DOHH2 (cell line): ENCODE measurements around the gene MRPS18C.
"Not testable (repeated sequence)": the region's sequence is repeated elsewhere in the genome, so short reads cannot be mapped to it uniquely, and the experiment has no call there.

ENCODE experiments used
- H3F3A ChIP-seq: fragments of 200-600 bp; sonication (generic), shearing (Covaris generic); 2 replicates; pipeline ENCODE4 v1.6.0; 2016; ENCODE audit warnings: antibody characterized with exemption, mild to moderate bottlenecking; ENCODE audit not compliant: control insufficient read depth, insufficient read depth
- H3K27ac ChIP-seq: fragments of 200-600 bp; sonication (generic); 2 replicates; pipeline ENCODE4 v1.5.1; 2014; ENCODE audit warnings: low read depth, mild to moderate bottlenecking, low read length, moderate library complexity
- H3K27me3 ChIP-seq: fragments of 200-600 bp; sonication (generic); 2 replicates; pipeline ENCODE4 v1.6.1; 2014; ENCODE audit warnings: mild to moderate bottlenecking, low read length, mixed read lengths; ENCODE audit not compliant: control insufficient read depth
- H3K36me3 ChIP-seq: fragments of 200-600 bp; sonication (generic); 2 replicates; pipeline ENCODE4 v1.6.1; 2014; ENCODE audit warnings: mild to moderate bottlenecking, low read length, moderate library complexity, mixed read lengths; ENCODE audit not compliant: control insufficient read depth
- H3K4me1 ChIP-seq: fragments of 200-600 bp; sonication (generic); 2 replicates; pipeline ENCODE4 v1.6.1; 2014; ENCODE audit warnings: mild to moderate bottlenecking, low read length, mixed read lengths; ENCODE audit not compliant: control insufficient read depth
- H3K4me2 ChIP-seq: fragments of 200-600 bp; sonication (generic); 2 replicates; pipeline ENCODE4 v1.6.0; 2014; ENCODE audit warnings: mild to moderate bottlenecking, low read length, moderate library complexity
- H3K4me3 ChIP-seq: fragments of 200-600 bp; sonication (generic); 2 replicates; pipeline ENCODE4 v1.5.1; 2014; ENCODE audit warnings: mild to moderate bottlenecking, low read length, mixed read lengths
- H3K79me2 ChIP-seq: fragments of 200-600 bp; sonication (generic); 2 replicates; pipeline ENCODE4 v1.6.1; 2014; ENCODE audit warnings: mild to moderate bottlenecking, low read length, mixed read lengths; ENCODE audit not compliant: control insufficient read depth
- H3K9me2 ChIP-seq: fragments of 200-600 bp; sonication (generic); replicated peaks from 2 replicates; pipeline ENCODE4 v1.6.1; 2014; ENCODE audit warnings: mild to moderate bottlenecking, low read length, mixed read lengths; ENCODE audit not compliant: control insufficient read depth
- H3K9me3 ChIP-seq: fragments of 200-600 bp; sonication (generic); 2 replicates; pipeline ENCODE4 v1.6.1; 2014; ENCODE audit warnings: antibody characterized with exemption, low read length, mixed read lengths; ENCODE audit not compliant: control insufficient read depth, insufficient read depth
- H4K20me1 ChIP-seq: fragments of 200-600 bp; sonication (generic); 2 replicates; pipeline ENCODE4 v1.6.0; 2014; ENCODE audit warnings: low read depth, mild to moderate bottlenecking, antibody characterized with exemption, low read length, moderate library complexity; ENCODE audit not compliant: control insufficient read depth, insufficient read depth
- EZH2phosphoT487 ChIP-seq: fragments of 200-600 bp; sonication (generic); IDR thresholded peaks from 2 replicates; pipeline ENCODE4 v1.6.1; 2017; ENCODE audit warnings: borderline replicate concordance, mild to moderate bottlenecking, antibody characterized with exemption, low read length, moderate library complexity, mixed read lengths
- TF ChIP-seq, protein P1 (sequence below): fragments of 200-600 bp; sonication (generic); IDR thresholded peaks from one replicate; pipeline ENCODE4 v1.5.1; 2014; ENCODE audit warnings: antibody characterized with exemption, mild to moderate bottlenecking, low read depth, low read length; ENCODE audit not compliant: poor library complexity, severe bottlenecking

Gene MRPS18C

GRCh38 chr4:83486457-83487129, 30.7 kb downstream of the MRPS18C start:
- H3K79me2 ChIP-seq, result peaks cover 21% of the 10 kb centered on the region
- no peaks in the 10 kb centered on the region for H3K27me3 ChIP-seq
- no peak overlapping the region for H3K27ac ChIP-seq
- peaks cover 17% of the 10 kb centered on the region for H3K36me3 ChIP-seq
- peaks cover 3% of the 10 kb centered on the region for H3F3A ChIP-seq
- peaks cover 26% of the 10 kb centered on the region for H3K4me1 ChIP-seq
- no peaks in the 10 kb centered on the region for H3K9me2 ChIP-seq
- no peaks in the 10 kb centered on the region for H3K9me3 ChIP-seq
- no peak overlapping the region for H3K4me2 ChIP-seq
- no peak for TF ChIP-seq EZH2phosphoT487
- TF ChIP-seq, protein P1, sequence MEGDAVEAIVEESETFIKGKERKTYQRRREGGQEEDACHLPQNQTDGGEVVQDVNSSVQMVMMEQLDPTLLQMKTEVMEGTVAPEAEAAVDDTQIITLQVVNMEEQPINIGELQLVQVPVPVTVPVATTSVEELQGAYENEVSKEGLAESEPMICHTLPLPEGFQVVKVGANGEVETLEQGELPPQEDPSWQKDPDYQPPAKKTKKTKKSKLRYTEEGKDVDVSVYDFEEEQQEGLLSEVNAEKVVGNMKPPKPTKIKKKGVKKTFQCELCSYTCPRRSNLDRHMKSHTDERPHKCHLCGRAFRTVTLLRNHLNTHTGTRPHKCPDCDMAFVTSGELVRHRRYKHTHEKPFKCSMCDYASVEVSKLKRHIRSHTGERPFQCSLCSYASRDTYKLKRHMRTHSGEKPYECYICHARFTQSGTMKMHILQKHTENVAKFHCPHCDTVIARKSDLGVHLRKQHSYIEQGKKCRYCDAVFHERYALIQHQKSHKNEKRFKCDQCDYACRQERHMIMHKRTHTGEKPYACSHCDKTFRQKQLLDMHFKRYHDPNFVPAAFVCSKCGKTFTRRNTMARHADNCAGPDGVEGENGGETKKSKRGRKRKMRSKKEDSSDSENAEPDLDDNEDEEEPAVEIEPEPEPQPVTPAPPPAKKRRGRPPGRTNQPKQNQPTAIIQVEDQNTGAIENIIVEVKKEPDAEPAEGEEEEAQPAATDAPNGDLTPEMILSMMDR, result no peak
- H4K20me1 ChIP-seq, result no peaks in the 10 kb centered on the region
- no peak overlapping the region for H3K4me3 ChIP-seq

DNA sequence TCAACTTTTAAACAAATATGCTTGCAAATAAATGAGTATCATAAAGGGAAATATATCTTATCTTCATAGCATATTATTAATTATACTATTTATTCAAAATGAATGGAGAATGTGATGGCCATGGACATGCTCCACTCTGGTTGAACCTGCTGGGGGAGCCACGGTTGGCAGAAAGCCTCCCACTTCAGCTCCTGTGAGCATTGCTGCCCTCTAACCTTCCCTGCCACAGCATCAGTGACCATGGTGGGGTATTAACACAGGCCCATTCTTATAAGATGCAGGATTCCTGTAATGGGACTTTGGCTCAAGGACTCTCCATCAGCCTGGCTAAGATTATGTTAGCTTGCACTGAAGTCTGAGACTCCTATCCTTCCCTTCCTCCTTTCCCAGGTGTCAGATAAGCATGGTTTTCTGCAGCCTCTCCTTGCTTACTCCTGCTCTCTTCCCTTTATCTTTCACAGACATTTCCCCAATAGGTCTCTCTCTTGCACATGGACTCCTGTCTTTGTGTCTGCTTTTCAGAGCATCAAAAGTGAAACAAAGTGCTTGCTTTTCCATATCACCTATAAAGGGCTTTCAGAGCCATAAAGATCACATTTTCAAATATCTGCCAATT, 34.0 kb downstream of the MRPS18C start:
- peaks cover 6% of the 10 kb centered on the region for H3K4me1 ChIP-seq
- no peak overlapping the region for H3K4me3 ChIP-seq
- no peaks in the 10 kb centered on the region; the same call in 1 of the 2 replicates for H3F3A ChIP-seq
- H4K20me1 ChIP-seq, result no peaks in the 10 kb centered on the region
- H3K9me3 ChIP-seq, result no peaks in the 10 kb centered on the region
- no peak overlapping the region for H3K4me2 ChIP-seq
- no peaks in the 10 kb centered on the region for H3K79me2 ChIP-seq
- H3K27me3 ChIP-seq, result no peaks in the 10 kb centered on the region
- no peak overlapping the region for H3K27ac ChIP-seq
- H3K9me2 ChIP-seq, result no peaks in the 10 kb centered on the region
- no peaks in the 10 kb centered on the region for H3K36me3 ChIP-seq
- TF ChIP-seq, protein P1, result no peak

DNA sequence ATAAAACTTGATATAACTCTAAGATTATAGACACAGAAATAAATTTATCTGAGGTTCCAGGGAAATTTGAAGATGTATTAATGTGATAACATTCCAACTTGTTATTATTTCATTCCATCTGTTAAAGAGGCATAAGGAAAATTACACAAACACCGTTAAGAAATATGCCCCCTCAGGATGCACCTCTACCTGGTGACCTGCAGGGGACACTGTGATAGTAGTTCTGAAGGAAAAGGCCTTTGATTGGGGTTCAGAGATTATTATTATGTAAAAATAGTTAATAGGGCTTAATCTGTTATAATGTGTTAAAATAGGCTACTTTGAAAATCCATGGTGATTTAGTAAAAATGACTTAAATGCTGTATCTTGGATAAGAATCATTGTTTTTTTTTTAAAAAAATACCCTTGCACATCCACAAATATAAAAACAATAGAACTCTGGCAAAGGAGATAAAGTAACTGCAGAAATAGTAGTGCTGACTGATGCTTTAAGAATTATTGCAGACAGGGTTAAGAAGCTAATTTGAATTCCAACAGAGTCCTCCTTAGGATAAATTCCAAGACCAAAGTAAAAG, 35.1 kb downstream of the MRPS18C start:
- Histone ChIP-seq H3K36me3 (no peaks in the 10 kb centered on the region), H3K4me3 (no peak overlapping the region), H3K9me3 (no peaks in the 10 kb centered on the region), H3F3A (no peaks in the 10 kb centered on the region; the same call in 1 of the 2 replicates), H3K27ac (no peak overlapping the region), H3K79me2 (no peaks in the 10 kb centered on the region), H3K9me2 (no peaks in the 10 kb centered on the region), H3K4me2 (no peak overlapping the region), H3K4me1 (no peaks in the 10 kb centered on the region), H4K20me1 (no peaks in the 10 kb centered on the region), H3K27me3 (no peaks in the 10 kb centered on the region)
- TF ChIP-seq, protein P1, result peak; percentile 78
- TF ChIP-seq EZH2phosphoT487, result no peak

DNA sequence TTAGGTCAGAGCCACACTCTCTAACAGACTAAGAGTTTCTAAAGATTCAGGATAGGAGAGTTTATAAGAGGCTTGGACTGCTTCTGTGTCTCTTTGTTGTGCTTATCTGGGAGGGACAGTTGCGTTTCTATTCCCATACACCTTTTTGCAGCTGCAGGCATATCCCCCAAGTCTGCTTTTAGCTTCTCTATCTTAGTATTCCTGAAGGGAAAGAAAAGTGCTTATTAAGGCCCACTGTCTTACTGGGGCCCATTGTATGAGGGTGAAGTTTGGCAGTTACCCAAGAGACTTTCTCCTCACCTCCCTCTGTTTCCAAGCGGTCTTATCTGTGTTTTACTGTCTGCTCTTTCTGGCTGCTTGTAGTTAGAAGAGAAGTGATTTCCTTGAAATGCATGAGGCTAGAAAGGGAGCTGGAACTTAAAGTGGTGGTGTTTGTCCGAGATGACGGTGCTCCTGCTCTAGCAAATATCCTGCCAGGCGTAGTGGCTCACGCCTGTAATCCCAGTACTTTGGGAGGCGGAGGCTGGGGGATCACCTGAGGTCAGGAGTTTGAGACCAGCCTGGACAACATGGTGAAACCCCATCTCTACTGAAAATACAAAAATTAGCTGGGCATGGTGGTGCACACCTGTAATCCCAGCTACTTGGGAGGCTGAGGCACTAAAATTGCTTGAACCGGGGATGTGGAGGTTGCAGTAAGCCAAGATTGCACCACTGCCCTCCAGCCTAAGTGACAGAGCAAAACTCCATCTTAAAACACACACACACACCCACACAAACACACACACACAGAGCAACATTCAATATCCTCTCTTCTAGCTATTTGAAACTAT, 40.4 kb downstream of the MRPS18C start:
- not testable (repeated sequence) for H3K4me1 ChIP-seq, H4K20me1 ChIP-seq, H3F3A ChIP-seq, H3K27ac ChIP-seq, H3K4me2 ChIP-seq, H3K27me3 ChIP-seq, H3K4me3 ChIP-seq, H3K9me2 ChIP-seq, H3K9me3 ChIP-seq, H3K79me2 ChIP-seq, H3K36me3 ChIP-seq
